HL-60/S4 treated with phorbol 12-myristate 13-acetate at 8.2 ng/mL for 4 days and 3 days (cell line): ENCODE measurements around the gene TADA2B.

ENCODE experiments used
- in situ Hi-C: fragments of 300-500 bp; cut with MboI; formaldehyde crosslinking; loops from 2 replicates; pipeline ENCODE4 v1.15.0; 2022; ENCODE audit warnings: low sequenced_read_pairs

TADA2B gene

GRCh38 chr4:7043284-7044136 lies at the start of gene TADA2B:
Gene TADA2B (plus strand): TSS chr4:7043372. CDS start chr4:7043580, 208 bp downstream.
- in situ Hi-C loops, result no loop called here

GRCh38 chr4:6996481-6996880 lies 46.7 kb upstream of the TADA2B start:
- in situ Hi-C loops, result no loop called here

- in situ Hi-C loops, result no loop called here
Observed at GRCh38 chr4:6999172-7000086, 43.7 kb upstream of the TADA2B start.

- in situ Hi-C loops, result no loop called here
Observed at GRCh38 chr4:7000421-7001176, 42.6 kb upstream of the TADA2B start.

GRCh38 chr4:7001271-7001670 lies 41.9 kb upstream of the TADA2B start:
- in situ Hi-C loops, result no loop called here

GRCh38 chr4:7002336-7002735 lies 40.8 kb upstream of the TADA2B start:
- in situ Hi-C loops, result no loop called here

GRCh38 chr4:7003176-7003878 lies 39.8 kb upstream of the TADA2B start:
- in situ Hi-C loops, result no loop called here

- in situ Hi-C loops, result no loop called here
Observed at GRCh38 chr4:7003879-7004240, 39.3 kb upstream of the TADA2B start.

- in situ Hi-C loops, result no loop called here
Observed at GRCh38 chr4:7004331-7004730, 38.8 kb upstream of the TADA2B start.

- in situ Hi-C loops, result no loop called here
Observed at GRCh38 chr4:7005571-7005970, 37.6 kb upstream of the TADA2B start.

GRCh38 chr4:7006411-7006810 lies 36.8 kb upstream of the TADA2B start:
- in situ Hi-C loops, result no loop called here

GRCh38 chr4:7007142-7007907 lies 35.8 kb upstream of the TADA2B start:
- in situ Hi-C loops, result no loop called here

- in situ Hi-C loops, result no loop called here
Observed at GRCh38 chr4:7007944-7008343, 35.2 kb upstream of the TADA2B start.

GRCh38 chr4:7009564-7009963 lies 33.6 kb upstream of the TADA2B start:
- in situ Hi-C loops, result no loop called here

GRCh38 chr4:7013175-7013574 lies 30.0 kb upstream of the TADA2B start:
- in situ Hi-C loops, result no loop called here

GRCh38 chr4:7014815-7015214 lies 28.4 kb upstream of the TADA2B start:
- in situ Hi-C loops, result no loop called here

- in situ Hi-C loops, result no loop called here
Observed at GRCh38 chr4:7015383-7016035, 27.7 kb upstream of the TADA2B start.

GRCh38 chr4:7016086-7016485 lies 27.1 kb upstream of the TADA2B start:
- in situ Hi-C loops, result no loop called here

GRCh38 chr4:7016512-7016911 lies 26.7 kb upstream of the TADA2B start:
- in situ Hi-C loops, result no loop called here
